ENCODE measurements around the gene PKNOX2.

GRCh38 chr11:125343718-125344131 is 179.2 kb downstream of the PKNOX2 start:
- TF ChIP-seq CTCF (IDR thresholded peaks at IDR 0.05), result no peak
- TF ChIP-seq IRF2 (CRISPR knock-in tag; IDR thresholded peaks at IDR 0.05; ENCODE audit: borderline replicate concordance, low read depth), result no peak
- no peak for TF ChIP-seq CREB1 (CRISPR knock-in tag; IDR thresholded peaks at IDR 0.05)
- no peak for TF ChIP-seq ATF1 (CRISPR knock-in tag; IDR thresholded peaks at IDR 0.05)
- no peak for TF ChIP-seq E2F4 (CRISPR knock-in tag; IDR thresholded peaks at IDR 0.05; ENCODE audit: borderline replicate concordance, low read depth)
- TF ChIP-seq, protein P1, sequence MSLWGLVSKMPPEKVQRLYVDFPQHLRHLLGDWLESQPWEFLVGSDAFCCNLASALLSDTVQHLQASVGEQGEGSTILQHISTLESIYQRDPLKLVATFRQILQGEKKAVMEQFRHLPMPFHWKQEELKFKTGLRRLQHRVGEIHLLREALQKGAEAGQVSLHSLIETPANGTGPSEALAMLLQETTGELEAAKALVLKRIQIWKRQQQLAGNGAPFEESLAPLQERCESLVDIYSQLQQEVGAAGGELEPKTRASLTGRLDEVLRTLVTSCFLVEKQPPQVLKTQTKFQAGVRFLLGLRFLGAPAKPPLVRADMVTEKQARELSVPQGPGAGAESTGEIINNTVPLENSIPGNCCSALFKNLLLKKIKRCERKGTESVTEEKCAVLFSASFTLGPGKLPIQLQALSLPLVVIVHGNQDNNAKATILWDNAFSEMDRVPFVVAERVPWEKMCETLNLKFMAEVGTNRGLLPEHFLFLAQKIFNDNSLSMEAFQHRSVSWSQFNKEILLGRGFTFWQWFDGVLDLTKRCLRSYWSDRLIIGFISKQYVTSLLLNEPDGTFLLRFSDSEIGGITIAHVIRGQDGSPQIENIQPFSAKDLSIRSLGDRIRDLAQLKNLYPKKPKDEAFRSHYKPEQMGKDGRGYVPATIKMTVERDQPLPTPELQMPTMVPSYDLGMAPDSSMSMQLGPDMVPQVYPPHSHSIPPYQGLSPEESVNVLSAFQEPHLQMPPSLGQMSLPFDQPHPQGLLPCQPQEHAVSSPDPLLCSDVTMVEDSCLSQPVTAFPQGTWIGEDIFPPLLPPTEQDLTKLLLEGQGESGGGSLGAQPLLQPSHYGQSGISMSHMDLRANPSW (CRISPR knock-in tag; conservative IDR thresholded peaks at IDR 0.05; ENCODE audit: low read depth), result no peak
- no peak for TF ChIP-seq ATF2 (CRISPR knock-in tag; IDR thresholded peaks at IDR 0.05; ENCODE audit: borderline replicate concordance, low read depth)
- no peak for TF ChIP-seq JUN (CRISPR knock-in tag; IDR thresholded peaks at IDR 0.05)
- TF ChIP-seq, protein P2, sequence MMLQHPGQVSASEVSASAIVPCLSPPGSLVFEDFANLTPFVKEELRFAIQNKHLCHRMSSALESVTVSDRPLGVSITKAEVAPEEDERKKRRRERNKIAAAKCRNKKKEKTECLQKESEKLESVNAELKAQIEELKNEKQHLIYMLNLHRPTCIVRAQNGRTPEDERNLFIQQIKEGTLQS (CRISPR knock-in tag; conservative IDR thresholded peaks at IDR 0.05), result no peak
- TF ChIP-seq, protein P3, sequence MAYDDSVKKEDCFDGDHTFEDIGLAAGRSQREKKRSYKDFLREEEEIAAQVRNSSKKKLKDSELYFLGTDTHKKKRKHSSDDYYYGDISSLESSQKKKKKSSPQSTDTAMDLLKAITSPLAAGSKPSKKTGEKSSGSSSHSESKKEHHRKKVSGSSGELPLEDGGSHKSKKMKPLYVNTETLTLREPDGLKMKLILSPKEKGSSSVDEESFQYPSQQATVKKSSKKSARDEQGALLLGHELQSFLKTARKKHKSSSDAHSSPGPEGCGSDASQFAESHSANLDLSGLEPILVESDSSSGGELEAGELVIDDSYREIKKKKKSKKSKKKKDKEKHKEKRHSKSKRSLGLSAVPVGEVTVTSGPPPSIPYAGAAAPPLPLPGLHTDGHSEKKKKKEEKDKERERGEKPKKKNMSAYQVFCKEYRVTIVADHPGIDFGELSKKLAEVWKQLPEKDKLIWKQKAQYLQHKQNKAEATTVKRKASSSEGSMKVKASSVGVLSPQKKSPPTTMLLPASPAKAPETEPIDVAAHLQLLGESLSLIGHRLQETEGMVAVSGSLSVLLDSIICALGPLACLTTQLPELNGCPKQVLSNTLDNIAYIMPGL (CRISPR knock-in tag; IDR thresholded peaks at IDR 0.05), result no peak
- TF ChIP-seq ZNF317 (CRISPR knock-in tag; IDR thresholded peaks at IDR 0.05; ENCODE audit: borderline replicate concordance, low read depth), result no peak

Measured in WTC11 (cell line).